PC-3 (cell line): ENCODE results near the gene NIPSNAP2. TPM values are rescaled to one million over a fixed set of nuclear protein-coding genes. Genes with fewer than 3 reads are reported as not detected.
"Not testable (repeated sequence)": the region's sequence is repeated elsewhere in the genome, so short reads cannot be mapped to it uniquely, and the experiment has no call there.

Experiments used
- ATAC-seq: fragments of 200-7000 bp; cut with Tn5 transposase; 2 replicates; pipeline ENCODE4 v1.9.1; 2020; ENCODE audit warnings: mild to moderate bottlenecking, moderate library complexity
- BruUV-seq: library from RNA; stranded (reverse); fragments of 400-500 nt; replicated peaks from 2 replicates; lab custom pipeline; 2021; lab: Mats Ljungman, UMichigan
- CTCF ChIA-PET: fragments of 300-600 bp; sonication (Branson Sonifier 250); formaldehyde crosslinking; loops from one replicate; lab custom pipeline; 2022; ENCODE audit warnings: antibody characterized with exemption; lab: Charles Lee
- POLR2A ChIA-PET: fragments of 300-600 bp; sonication (Branson Sonifier 250); formaldehyde crosslinking; loops from one replicate; lab custom pipeline; 2022; ENCODE audit warnings: antibody characterized with exemption; ENCODE audit not compliant: unreplicated experiment; lab: Charles Lee
- DNase-seq: peaks from one replicate; pipeline ENCODE4 v3.0.0-alpha.2; 2015
- H2AFZ ChIP-seq: fragments of 300-600 bp; sonication (generic); 2 replicates; pipeline ENCODE4 v1.6.0; 2016; ENCODE audit warnings: antibody characterized with exemption, low read length
- H3F3A ChIP-seq: fragments of 300-600 bp; sonication (generic); one replicate; pipeline ENCODE4 v1.6.0; 2017; ENCODE audit warnings: antibody characterized with exemption, low read length, control low read depth, mild to moderate bottlenecking; ENCODE audit not compliant: unreplicated experiment
- H3K27ac ChIP-seq: fragments of 300-600 bp; sonication (generic); 2 replicates; pipeline ENCODE4 v1.5.1; 2016; ENCODE audit warnings: mild to moderate bottlenecking, low read length
- H3K27me3 ChIP-seq: fragments of 300-600 bp; sonication (generic); 2 replicates; pipeline ENCODE4 v1.6.1; 2016; ENCODE audit warnings: low read length, mixed read lengths
- H3K36me3 ChIP-seq: fragments of 300-600 bp; sonication (generic); 2 replicates; pipeline ENCODE4 v1.6.1; 2016; ENCODE audit warnings: low read depth, mixed run types, low read length, mixed read lengths
- H3K4me1 ChIP-seq: fragments of 300-600 bp; sonication (generic); 2 replicates; pipeline ENCODE4 v1.5.1; 2016; ENCODE audit warnings: low read length; ENCODE audit not compliant: insufficient read depth
- H3K4me2 ChIP-seq: fragments of 300-600 bp; sonication (generic); 2 replicates; pipeline ENCODE4 v1.6.0; 2016; ENCODE audit warnings: low read length
- H3K4me3 ChIP-seq: fragments of 300-600 bp; sonication (generic); 2 replicates; pipeline ENCODE4 v1.5.1; 2016; ENCODE audit warnings: mild to moderate bottlenecking, low read length, mixed read lengths
- H3K79me2 ChIP-seq: fragments of 300-600 bp; sonication (generic); 2 replicates; pipeline ENCODE4 v1.6.1; 2017; ENCODE audit warnings: low read length, mixed read lengths
- H3K9ac ChIP-seq: fragments of 300-600 bp; sonication (generic); 2 replicates; pipeline ENCODE4 v1.6.0; 2016; ENCODE audit warnings: mild to moderate bottlenecking, low read length
- H3K9me2 ChIP-seq: fragments of 300-600 bp; sonication (generic); replicated peaks from 2 replicates; pipeline ENCODE4 v1.6.1; 2016; ENCODE audit warnings: mixed run types, low read length, mixed read lengths
- H3K9me3 ChIP-seq: fragments of 300-600 bp; sonication (generic); 2 replicates; pipeline ENCODE4 v1.6.1; 2016; ENCODE audit warnings: low read length, mixed read lengths
- H4K20me1 ChIP-seq: fragments of 300-600 bp; sonication (generic); 2 replicates; pipeline ENCODE4 v1.6.1; 2016; ENCODE audit warnings: low read length, mixed read lengths
- EZH2 ChIP-seq: fragments of 300-600 bp; sonication (generic); IDR thresholded peaks from one replicate; pipeline ENCODE4 v1.6.1; 2017; ENCODE audit warnings: antibody characterized with exemption, mild to moderate bottlenecking, low read length; ENCODE audit not compliant: unreplicated experiment
- EZH2phosphoT487 ChIP-seq: fragments of 300-600 bp; sonication (generic); IDR thresholded peaks from 2 replicates; pipeline ENCODE4 v1.6.1; 2018; ENCODE audit warnings: mild to moderate bottlenecking, antibody characterized with exemption, low read length, borderline replicate concordance
- intact Hi-C: fragments of 100-400 bp; cut with micrococcal nuclease; formaldehyde crosslinking; loops from 2 replicates; pipeline ENCODE4 v1.9.0; 2023
- total RNA-seq: library from RNA; depleted of rRNA; stranded (reverse); fragments of >200 nt; gene quantifications from 2 replicates; pipeline ENCODE4 v1.2.3, GENCODE V29; 2014
- TF ChIP-seq, protein P1 (sequence below): fragments of 300-600 bp; sonication (generic); conservative IDR thresholded peaks from 2 replicates; pipeline ENCODE4 v1.5.1; 2017; ENCODE audit warnings: antibody characterized with exemption, low read depth, mild to moderate bottlenecking, low read length

NIPSNAP2 gene
- total RNA-seq, 1 experiment from 2014 or later = 63.9 TPM

DNA sequence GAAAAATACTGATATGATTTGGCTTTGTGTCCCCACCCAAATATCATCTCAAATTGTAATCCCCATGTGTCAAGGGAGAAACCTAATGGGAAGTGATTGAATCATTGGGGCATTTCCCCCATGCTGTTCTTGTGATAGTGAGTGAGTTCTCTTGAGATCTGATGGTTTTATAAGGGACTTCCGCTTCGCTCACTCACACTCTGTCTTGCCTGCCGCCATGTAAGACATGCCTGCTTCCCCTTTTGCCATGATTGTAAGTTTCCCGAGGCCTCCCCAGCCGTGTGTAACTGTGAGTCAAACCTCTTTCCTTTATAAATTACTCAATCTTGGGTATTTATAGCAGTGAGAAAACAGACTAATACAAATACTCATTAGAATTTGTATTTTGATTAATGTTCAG, 17.8 kb upstream of the NIPSNAP2 start:
- BruUV-seq = no TSS peak
- POLR2A ChIA-PET = no interaction called here
- no peaks in the 10 kb centered on the region for H3K4me1 ChIP-seq
- H3K9me3 ChIP-seq = peaks cover 13% of the 10 kb centered on the region; the same call in 1 of the 2 replicates
- CTCF ChIA-PET = no interaction called here
- H3K9me2 ChIP-seq = no peaks in the 10 kb centered on the region
- H3K79me2 ChIP-seq = no peaks in the 10 kb centered on the region
- H4K20me1 ChIP-seq = no peaks in the 10 kb centered on the region
- no peak overlapping the region for H3K9ac ChIP-seq
- H3K36me3 ChIP-seq = no peaks in the 10 kb centered on the region
- TF ChIP-seq, protein P1, sequence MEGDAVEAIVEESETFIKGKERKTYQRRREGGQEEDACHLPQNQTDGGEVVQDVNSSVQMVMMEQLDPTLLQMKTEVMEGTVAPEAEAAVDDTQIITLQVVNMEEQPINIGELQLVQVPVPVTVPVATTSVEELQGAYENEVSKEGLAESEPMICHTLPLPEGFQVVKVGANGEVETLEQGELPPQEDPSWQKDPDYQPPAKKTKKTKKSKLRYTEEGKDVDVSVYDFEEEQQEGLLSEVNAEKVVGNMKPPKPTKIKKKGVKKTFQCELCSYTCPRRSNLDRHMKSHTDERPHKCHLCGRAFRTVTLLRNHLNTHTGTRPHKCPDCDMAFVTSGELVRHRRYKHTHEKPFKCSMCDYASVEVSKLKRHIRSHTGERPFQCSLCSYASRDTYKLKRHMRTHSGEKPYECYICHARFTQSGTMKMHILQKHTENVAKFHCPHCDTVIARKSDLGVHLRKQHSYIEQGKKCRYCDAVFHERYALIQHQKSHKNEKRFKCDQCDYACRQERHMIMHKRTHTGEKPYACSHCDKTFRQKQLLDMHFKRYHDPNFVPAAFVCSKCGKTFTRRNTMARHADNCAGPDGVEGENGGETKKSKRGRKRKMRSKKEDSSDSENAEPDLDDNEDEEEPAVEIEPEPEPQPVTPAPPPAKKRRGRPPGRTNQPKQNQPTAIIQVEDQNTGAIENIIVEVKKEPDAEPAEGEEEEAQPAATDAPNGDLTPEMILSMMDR = no peak
- TF ChIP-seq EZH2phosphoT487 (no peak), EZH2 (no peak)
- H3K4me3 ChIP-seq = no peak overlapping the region
- no peak overlapping the region for H3K4me2 ChIP-seq
- DNase-seq = no peak
- H2AFZ ChIP-seq = no peak overlapping the region
- H3K27ac ChIP-seq = no peak overlapping the region
- H3K27me3 ChIP-seq = no peaks in the 10 kb centered on the region
- intact Hi-C loops = no loop called here
- no peaks in the 10 kb centered on the region for H3F3A ChIP-seq
- ATAC-seq = no peak

DNA sequence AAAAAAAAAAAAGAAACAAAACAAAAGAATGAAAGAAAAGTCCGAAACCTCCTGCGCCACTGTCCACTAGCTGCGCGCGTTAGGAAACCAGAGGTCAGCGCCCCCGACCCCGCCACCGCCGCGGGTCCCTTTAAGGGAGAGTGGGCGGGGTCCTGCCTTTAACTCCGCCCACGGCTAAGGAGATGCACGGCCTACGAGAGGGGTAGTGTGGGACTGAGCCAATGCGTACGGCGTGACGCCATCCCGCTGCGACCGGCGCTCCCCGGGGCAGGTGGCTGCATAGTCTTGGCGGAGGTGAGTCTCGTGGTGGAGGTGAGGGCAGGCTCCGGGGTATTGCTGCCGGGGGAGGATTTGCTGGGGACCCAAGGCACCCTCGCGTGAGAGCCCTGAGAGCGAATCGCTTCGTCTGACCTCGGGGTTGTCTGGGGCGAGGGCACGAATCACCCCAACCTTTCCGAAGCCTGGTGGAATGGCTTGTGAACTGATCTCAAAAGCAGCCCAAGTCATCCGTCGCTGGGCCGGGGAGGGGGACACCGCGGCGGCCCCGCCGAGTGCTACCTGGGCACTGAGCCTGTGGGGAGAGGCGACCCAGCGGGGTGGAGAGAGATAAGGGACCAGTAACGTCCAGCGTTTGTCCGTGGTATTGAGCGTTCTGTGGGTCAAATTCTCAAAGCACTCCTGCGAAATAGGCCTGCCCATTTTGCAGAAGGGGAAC, 12.6 kb upstream of the NIPSNAP2 start, which contains the start of gene MRPS17:
Gene MRPS17 (plus strand): TSS at position 241 of the 715 bp plus-strand sequence. CDS start 1,319 bp downstream, outside the sequence.
- peaks cover 17% of the 10 kb centered on the region; the same call in 1 of the 2 replicates for H3K36me3 ChIP-seq
- H3K27me3 ChIP-seq = no peaks in the 10 kb centered on the region
- TSS peak; percentile 73 for BruUV-seq
- peak within 1 kb of the TSS; percentile 82 for H3K4me2 ChIP-seq
- POLR2A ChIA-PET = no interaction called here
- DNase-seq (peak; percentile 90), ATAC-seq (peak; percentile 100)
- intact Hi-C loops = loop anchor here (1.0 kb wide), 1 partner anchor 64 kb away; the partner anchor contains the start of gene ZNF713
- peak within 1 kb of the TSS; percentile 97 for H3K9ac ChIP-seq
- no peaks in the 10 kb centered on the region for H3F3A ChIP-seq
- CTCF ChIA-PET = no interaction called here
- H3K9me3 ChIP-seq = no peaks in the 10 kb centered on the region
- TF ChIP-seq, protein P1 = no peak
- TF ChIP-seq EZH2 (no peak), EZH2phosphoT487 (no peak)
- no peaks in the 10 kb centered on the region for H3K4me1 ChIP-seq
- H3K79me2 ChIP-seq = peaks cover 23% of the 10 kb centered on the region
- H3K9me2 ChIP-seq = no peaks in the 10 kb centered on the region
- peak within 1 kb of the TSS; percentile 74 for H2AFZ ChIP-seq
- H3K4me3 ChIP-seq = peak within 1 kb of the TSS; percentile 97
- H3K27ac ChIP-seq = peak within 1 kb of the TSS; percentile 49
- H4K20me1 ChIP-seq = no peaks in the 10 kb centered on the region

DNA sequence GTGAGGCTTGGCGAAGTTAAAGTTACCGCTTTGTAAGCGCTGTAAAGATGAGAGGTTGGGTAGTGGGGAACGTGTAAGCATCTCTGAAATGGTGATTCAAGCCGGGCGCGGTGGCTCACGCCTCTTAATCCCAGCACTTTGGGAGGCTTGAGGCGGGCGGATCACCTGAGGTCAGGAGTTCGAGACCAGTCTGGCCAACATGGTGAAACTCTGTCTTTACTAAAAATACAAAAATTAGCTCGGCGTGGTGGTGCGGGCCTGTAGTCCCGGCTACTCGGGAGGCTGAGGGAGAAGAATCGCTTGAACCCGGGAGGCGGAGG, 12.1 kb upstream of the NIPSNAP2 start:
- H3K9me2 ChIP-seq, BruUV-seq, intact Hi-C loops: not testable (repeated sequence)

More for the DNA sequence above, 12.1 kb upstream of the NIPSNAP2 start:
- H3K4me1 ChIP-seq, H3K27me3 ChIP-seq, H4K20me1 ChIP-seq, H3F3A ChIP-seq, CTCF ChIA-PET, H3K9me3 ChIP-seq, POLR2A ChIA-PET: not testable (repeated sequence)
- Histone ChIP-seq H3K36me3 (peaks cover 17% of the 10 kb centered on the region; the same call in 1 of the 2 replicates), H3K4me2 (peak overlapping the region; percentile 82), H3K79me2 (peaks cover 23% of the 10 kb centered on the region), H3K27ac (peak overlapping the region; percentile 49), H3K4me3 (peak overlapping the region; percentile 97), H3K9ac (peak overlapping the region; percentile 97), H2AFZ (peak overlapping the region; percentile 74)
- DNase-seq = peak; percentile 24
- peak; percentile 12; the same call in 1 of the 2 replicates for ATAC-seq
